Activated CD8-positive, alpha-beta T cell treated with anti-CD3 and anti-CD28 coated beads for 36 hours (primary cell): Measurements from ENCODE around the gene DHX32. TPM values are rescaled to one million over a fixed set of nuclear protein-coding genes. Genes with fewer than 3 reads are reported as not detected.
A peak's percentile ranks its signal among the peaks of the same experiment; 100 is the strongest.

Source experiments
- ATAC-seq: fragments of 200-7000 bp; cut with Tn5 transposase; one replicate; pipeline ENCODE4 v1.10.0; 2021; ENCODE audit warnings: mild to moderate bottlenecking, moderate library complexity
- CTCF ChIA-PET: fragments of 350-600 bp; sonication (Branson Sonifier 250); formaldehyde crosslinking; loops from one replicate; lab custom pipeline; 2021; ENCODE audit warnings: antibody characterized with exemption; lab: Charles Lee
- POLR2A ChIA-PET: fragments of 350-600 bp; sonication (Branson Sonifier 250); formaldehyde crosslinking; loops from one replicate; lab custom pipeline; 2021; ENCODE audit warnings: antibody characterized with exemption; lab: Charles Lee
- DNase-seq: peaks from one replicate; pipeline ENCODE4 v3.0.0-alpha.2; 2020
- H3K27ac Mint-ChIP-seq: one replicate; pipeline ENCODE4 v1.8.0; 2021; ENCODE audit warnings: mild to moderate bottlenecking, mixed read lengths
- H3K27me3 Mint-ChIP-seq: one replicate; pipeline ENCODE4 v1.8.0; 2021; ENCODE audit warnings: mixed read lengths
- H3K36me3 Mint-ChIP-seq: one replicate; pipeline ENCODE4 v1.8.0; 2021; ENCODE audit warnings: low read depth, mixed read lengths
- H3K4me1 Mint-ChIP-seq: one replicate; pipeline ENCODE4 v1.8.0; 2021; ENCODE audit warnings: low read depth, mixed read lengths
- H3K4me3 Mint-ChIP-seq: one replicate; pipeline ENCODE4 v1.8.0; 2021; ENCODE audit warnings: mild to moderate bottlenecking, moderate library complexity, mixed read lengths
- H3K9me3 Mint-ChIP-seq: one replicate; pipeline ENCODE4 v1.8.0; 2021; ENCODE audit warnings: mixed read lengths
- CTCF ChIP-seq: fragments of 200-600 bp; IDR thresholded peaks from one replicate; pipeline ENCODE4 v1.8.0; 2022; ENCODE audit warnings: antibody characterized with exemption, mild to moderate bottlenecking
- intact Hi-C: fragments of 100-400 bp; cut with micrococcal nuclease; formaldehyde crosslinking; loops from one replicate; pipeline ENCODE4 v1.10.0; 2022
- total RNA-seq, 2 experiments: library from RNA; stranded (reverse); gene quantifications; one replicate each; pipeline ENCODE4 v1.2.3, GENCODE V29; 2021

Gene DHX32
- total RNA-seq, 2 experiments from 2014 or later, result 26.6 to 27.8 TPM

GRCh38 chr10:125840406-125840805 lies 40.7 kb downstream of the DHX32 start:
- no peaks in the 10 kb centered on the region for H3K27me3 Mint-ChIP-seq
- no peaks in the 10 kb centered on the region for H3K9me3 Mint-ChIP-seq
- intact Hi-C loops, result no loop called here
- H3K36me3 Mint-ChIP-seq, result peaks cover 39% of the 10 kb centered on the region
- H3K4me3 Mint-ChIP-seq, result no peak overlapping the region
- no peak overlapping the region for H3K27ac Mint-ChIP-seq
- no peaks in the 10 kb centered on the region for H3K4me1 Mint-ChIP-seq
- TF ChIP-seq CTCF, result no peak
- ATAC-seq (no peak), DNase-seq (no peak)
- CTCF ChIA-PET, result no interaction called here
- POLR2A ChIA-PET, result no interaction called here

GRCh38 chr10:125838802-125839575 lies 42.1 kb downstream of the DHX32 start:
- Mint-ChIP-seq H3K9me3 (no peaks in the 10 kb centered on the region), H3K27ac (no peak overlapping the region), H3K4me1 (no peaks in the 10 kb centered on the region), H3K36me3 (peaks cover 42% of the 10 kb centered on the region), H3K27me3 (no peaks in the 10 kb centered on the region), H3K4me3 (no peak overlapping the region)
- intact Hi-C loops, result no loop called here
- ATAC-seq (no peak), DNase-seq (no peak)
- ChIA-PET CTCF (no interaction called here), POLR2A (no interaction called here)
- TF ChIP-seq CTCF, result no peak

GRCh38 chr10:125836746-125837145 lies 44.3 kb downstream of the DHX32 start:
- DNase-seq (no peak), ATAC-seq (no peak)
- no peaks in the 10 kb centered on the region for H3K4me1 Mint-ChIP-seq
- POLR2A ChIA-PET, result interaction anchor here (1.2 to 2.2 kb wide), 3 partner anchors 9 to 13 kb away, joined by 3 to 6 read pairs (median 4); partner anchors contain the start of genes BCCIP and UROS
- H3K27me3 Mint-ChIP-seq, result no peaks in the 10 kb centered on the region
- no peak for TF ChIP-seq CTCF
- no peaks in the 10 kb centered on the region for H3K9me3 Mint-ChIP-seq
- H3K36me3 Mint-ChIP-seq, result peaks cover 45% of the 10 kb centered on the region
- intact Hi-C loops, result no loop called here
- no peak overlapping the region for H3K4me3 Mint-ChIP-seq
- CTCF ChIA-PET, result no interaction called here
- H3K27ac Mint-ChIP-seq, result peak overlapping the region; percentile 46

- Mint-ChIP-seq H3K27ac (peak overlapping the region; percentile 23), H3K9me3 (no peaks in the 10 kb centered on the region), H3K27me3 (no peaks in the 10 kb centered on the region), H3K4me1 (peaks cover 20% of the 10 kb centered on the region), H3K36me3 (peaks cover 42% of the 10 kb centered on the region), H3K4me3 (no peak overlapping the region)
- intact Hi-C loops, result no loop called here
- no peak for TF ChIP-seq CTCF
- ChIA-PET POLR2A (interaction anchor here (0.7 to 1.7 kb wide), 3 partner anchors 9 to 32 kb away, joined by 3 to 4 read pairs (median 3); no protein-coding TSS in a partner anchor), CTCF (interaction anchor here (1.0 to 1.2 kb wide), 2 partner anchors 16 to 48 kb away, joined by 3 read pairs; no protein-coding TSS in a partner anchor)
- ATAC-seq (no peak), DNase-seq (no peak)
Observed at GRCh38 chr10:125828311-125828710, 52.8 kb downstream of the DHX32 start.

GRCh38 chr10:125827133-125827532 lies 54.0 kb downstream of the DHX32 start:
- Mint-ChIP-seq H3K4me3 (no peak overlapping the region), H3K4me1 (peaks cover 20% of the 10 kb centered on the region), H3K36me3 (peaks cover 40% of the 10 kb centered on the region), H3K27me3 (no peaks in the 10 kb centered on the region), H3K9me3 (no peaks in the 10 kb centered on the region), H3K27ac (no peak overlapping the region)
- DNase-seq (no peak), ATAC-seq (no peak)
- no peak for TF ChIP-seq CTCF
- CTCF ChIA-PET, result interaction anchor here (1.2 kb wide), 1 partner anchor 17 kb away, joined by 3 read pairs; no protein-coding TSS in a partner anchor
- intact Hi-C loops, result no loop called here
- POLR2A ChIA-PET, result interaction anchor here (1.7 kb wide), 1 partner anchor 10 kb away, joined by 4 read pairs; no protein-coding TSS in a partner anchor
